ENCODE measurements around the gene HESX1. TPM values are rescaled to one million over a fixed set of nuclear protein-coding genes. Genes with fewer than 3 reads are reported as not detected.

HESX1 gene
- total RNA-seq, 2 experiments from 2014 or later, result 0.37 to 0.68 TPM

- ATAC-seq (no peak), DNase-seq (no peak)
- Mint-ChIP-seq H3K4me3 (no peak overlapping the region), H3K4me1 (ENCODE audit: low read depth) (peaks cover 15% of the 10 kb centered on the region), H3K27ac (no peak overlapping the region), H3K9me3 (ENCODE audit: insufficient read depth) (no peaks in the 10 kb centered on the region), H3K36me3 (ENCODE audit: low read depth) (no peaks in the 10 kb centered on the region), H3K27me3 (ENCODE audit: low read depth) (peaks cover 41% of the 10 kb centered on the region)
- ChIA-PET CTCF (interaction anchor here (0.9 to 1.0 kb wide), 2 partner anchors 11 to 15 kb away, joined by 3 read pairs; no protein-coding TSS in a partner anchor), POLR2A (no interaction called here)
These were observed 45.1 kb downstream of the HESX1 start for GRCh38 chr3:57154470-57155309.

DNA sequence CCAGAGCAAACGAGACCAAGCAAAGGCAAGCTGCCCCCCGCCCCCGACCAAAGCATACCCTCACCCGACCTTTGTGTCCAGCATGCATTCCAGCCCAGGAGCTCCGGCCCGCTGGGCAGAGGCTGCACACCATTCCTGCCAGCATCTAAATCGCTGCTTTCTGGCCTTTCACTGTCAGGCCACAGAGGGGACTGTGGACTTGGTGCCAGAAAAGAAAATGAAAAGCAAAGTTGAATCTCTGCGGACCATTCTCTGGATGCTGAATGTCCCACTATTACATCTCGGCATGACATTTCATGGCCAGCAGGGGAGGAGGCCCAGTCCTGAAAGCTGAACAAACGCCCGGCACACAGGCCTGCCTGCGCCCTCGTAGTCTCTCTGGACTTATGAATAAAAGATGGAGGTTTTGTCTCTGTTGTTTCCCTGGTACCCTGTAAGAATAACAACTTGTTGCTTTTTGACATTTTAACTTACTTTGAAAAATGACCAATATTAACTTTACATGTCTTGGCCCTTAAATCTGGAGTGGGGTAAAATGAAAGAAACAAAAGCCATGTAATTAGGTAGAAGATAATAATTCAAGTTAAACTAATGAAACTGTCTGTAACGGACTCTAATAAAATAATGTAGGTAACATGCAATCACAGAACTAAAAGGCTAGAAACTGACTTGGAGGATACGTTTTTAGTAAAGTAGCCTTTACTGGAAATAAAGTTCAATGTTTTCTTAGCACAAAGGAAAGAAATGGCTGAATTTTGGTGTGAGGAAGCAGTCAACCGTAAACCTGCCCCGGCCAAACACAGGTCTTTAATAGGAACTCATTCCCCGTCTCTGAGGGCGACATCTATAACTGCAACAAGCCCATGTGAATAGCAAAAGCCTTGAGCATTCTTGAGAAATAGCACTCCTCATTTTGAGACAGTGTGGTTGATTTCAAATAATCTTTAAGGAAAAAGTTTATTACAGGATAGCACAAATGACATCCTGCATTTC lies 47.3 kb downstream of the HESX1 start:
- CTCF ChIA-PET, result no interaction called here
- Mint-ChIP-seq H3K9me3 (ENCODE audit: insufficient read depth) (no peaks in the 10 kb centered on the region), H3K4me3 (no peak overlapping the region), H3K27ac (no peak overlapping the region), H3K4me1 (ENCODE audit: low read depth) (no peaks in the 10 kb centered on the region), H3K27me3 (ENCODE audit: low read depth) (peaks cover 48% of the 10 kb centered on the region), H3K36me3 (ENCODE audit: low read depth) (no peaks in the 10 kb centered on the region)
- ATAC-seq, result no peak
- DNase-seq, result no peak
- POLR2A ChIA-PET, result no interaction called here

- POLR2A ChIA-PET, result no interaction called here
- H3K4me1 Mint-ChIP-seq (ENCODE audit: low read depth), result no peaks in the 10 kb centered on the region
- peaks cover 47% of the 10 kb centered on the region for H3K27me3 Mint-ChIP-seq (ENCODE audit: low read depth)
- no peak overlapping the region for H3K4me3 Mint-ChIP-seq
- CTCF ChIA-PET, result interaction anchor here (1.0 kb wide), 1 partner anchor 31 kb away, joined by 3 read pairs; no protein-coding TSS in a partner anchor
- no peak overlapping the region for H3K27ac Mint-ChIP-seq
- no peaks in the 10 kb centered on the region for H3K36me3 Mint-ChIP-seq (ENCODE audit: low read depth)
- no peak for DNase-seq
- no peaks in the 10 kb centered on the region for H3K9me3 Mint-ChIP-seq (ENCODE audit: insufficient read depth)
- ATAC-seq, result no peak
These were observed 48.0 kb downstream of the HESX1 start for GRCh38 chr3:57151749-57152148.

- POLR2A ChIA-PET, result no interaction called here
- Mint-ChIP-seq H3K9me3 (ENCODE audit: insufficient read depth) (no peaks in the 10 kb centered on the region), H3K27ac (no peak overlapping the region), H3K4me1 (ENCODE audit: low read depth) (no peaks in the 10 kb centered on the region), H3K4me3 (no peak overlapping the region), H3K36me3 (ENCODE audit: low read depth) (no peaks in the 10 kb centered on the region), H3K27me3 (ENCODE audit: low read depth) (peaks cover 42% of the 10 kb centered on the region)
- no peak for ATAC-seq
- CTCF ChIA-PET, result interaction anchor here (1.0 kb wide), 1 partner anchor 31 kb away, joined by 3 read pairs; no protein-coding TSS in a partner anchor
- no peak for DNase-seq
These were observed 48.7 kb downstream of the HESX1 start for GRCh38 chr3:57151021-57151449.

DNA sequence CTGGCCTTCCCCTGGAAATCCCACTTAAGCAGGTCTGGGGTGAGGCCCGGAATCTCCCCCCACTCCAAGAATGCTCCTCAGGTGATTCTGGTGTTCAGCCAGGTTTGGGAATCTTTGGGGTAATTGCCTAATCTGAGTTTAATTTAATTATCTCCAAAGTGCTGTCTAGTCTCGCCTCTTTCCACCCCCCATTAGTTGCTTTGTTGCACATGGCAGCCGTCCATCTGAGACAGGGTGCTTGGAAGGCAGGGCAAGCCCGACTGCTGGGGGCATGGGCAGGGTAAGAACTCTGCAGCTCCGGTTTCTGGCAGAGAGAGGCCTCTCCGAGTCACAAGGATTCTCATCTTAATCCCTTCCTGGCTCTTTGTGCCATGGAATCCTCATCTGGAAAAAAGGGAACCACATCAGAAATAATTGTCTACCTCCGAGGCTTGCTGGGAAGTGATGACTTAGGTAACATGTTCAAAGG lies 49.6 kb downstream of the HESX1 start:
- Mint-ChIP-seq H3K9me3 (ENCODE audit: insufficient read depth) (no peaks in the 10 kb centered on the region), H3K4me1 (ENCODE audit: low read depth) (no peaks in the 10 kb centered on the region), H3K27ac (no peak overlapping the region), H3K36me3 (ENCODE audit: low read depth) (no peaks in the 10 kb centered on the region), H3K27me3 (ENCODE audit: low read depth) (peaks cover 38% of the 10 kb centered on the region), H3K4me3 (no peak overlapping the region)
- CTCF ChIA-PET, result no interaction called here
- POLR2A ChIA-PET, result no interaction called here
- DNase-seq (no peak), ATAC-seq (no peak)

Other genes starting within 250 kb of the HESX1 start
- not detected for gene SPATA12, start 139.3 kb downstream of the HESX1 start, total RNA-seq
- not detected for gene IL17RD, start 34.6 kb downstream of the HESX1 start, total RNA-seq
- gene APPL1, start 27.8 kb upstream of the HESX1 start, total RNA-seq, result 10 to 100 TPM; 36.6 to 37.3 TPM
- not detected for gene ASB14, start 92.7 kb upstream of the HESX1 start, total RNA-seq

Data from activated CD8-positive, alpha-beta T cell treated with anti-CD3 and anti-CD28 coated beads, Interleukin-2, amount 10 ng/mL, durations not matched to agents 7 days and 5 days (primary cell).